ENCODE results near the gene SH3RF3. TPM values are rescaled to one million over a fixed set of nuclear protein-coding genes. Genes with fewer than 3 reads are reported as not detected.

The SH3RF3 gene
- total and polyA plus RNA-seq, 9 of the 15 experiments (the other 6 are each of a cell fraction or from before 2014, with no cell fraction given): 0.02 TPM; not detected in 8

- FAIRE-seq: no peak
- no peak overlapping the region for H3K9ac ChIP-seq (ENCODE audit: insufficient read depth in 1 of 2, low read depth in 2 of 2, low read length in 2 of 2)
- in situ Hi-C loops (cut with MboI): no loop called here
- no peak overlapping the region for H3K4me3 ChIP-seq
- 0% methylated on average over 6 of the region's 6 CpGs for WGBS (ENCODE audit: insufficient coverage, low coverage, missing lambda C conversion rate)
- POLR2A ChIA-PET: no interaction called here
- H3K9me1 ChIP-seq (ENCODE audit: control insufficient read depth, insufficient read depth, low read length): no peaks in the 10 kb centered on the region
- no peak overlapping the region for H3K27ac ChIP-seq (ENCODE audit: extremely low read depth, low read depth, low read length)
- intact Hi-C loops (cut with micrococcal nuclease): no loop called here
- H3K79me2 ChIP-seq (ENCODE audit: control insufficient read depth, insufficient read depth, low read length): no peaks in the 10 kb centered on the region
- no peaks in the 10 kb centered on the region for H4K20me1 ChIP-seq (replicated peaks; ENCODE audit: control insufficient read depth, insufficient read depth, low read length)
- no peak for DNase-seq (ENCODE audit: extremely low read depth in 1 of 4, low spot score in 3 of 4)
- H3K9me3 ChIP-seq (replicated peaks; ENCODE audit: control insufficient read depth, insufficient read depth, low read depth, low read length): no peaks in the 10 kb centered on the region; the same call in 1 of the 2 replicates
- BruUV-seq (replicated peaks): no TSS peak
- H2AFZ ChIP-seq (ENCODE audit: low read depth, low read length): no peak overlapping the region
- no peak overlapping the region for H3K4me2 ChIP-seq (ENCODE audit: insufficient read depth, low read length)
- H3K36me3 ChIP-seq (ENCODE audit: control insufficient read depth, insufficient read depth, low read length): no peaks in the 10 kb centered on the region
- peaks cover 3 to 30% of the 10 kb centered on the region in 2 experiments; a peak in 2 of 5 replicates for H3K27me3 ChIP-seq (ENCODE audit: control insufficient read depth in 2 of 2, insufficient read depth in 2 of 2, low read length in 2 of 2)
- no peaks in the 10 kb centered on the region for H3K4me1 ChIP-seq (replicated peaks in 1 of 2; ENCODE audit: control insufficient read depth in 2 of 2, insufficient read depth in 2 of 2, low read length in 2 of 2)
- CTCF ChIA-PET (ENCODE audit: low intra/inter-chr PET ratio): no interaction called here
- TF ChIP-seq RBM14 (IDR thresholded peaks at IDR 0.05; ENCODE audit: borderline replicate concordance, insufficient read depth, low read depth, low read length): no peak
- TF ChIP-seq ZBTB40 (IDR thresholded peaks at IDR 0.05): no peak
- no peak for TF ChIP-seq ZBTB40 (CRISPR knock-in tag; IDR thresholded peaks at IDR 0.05)
- ATAC-seq: no peak
Observed at GRCh38 chr2:109447776-109448175, 318.8 kb downstream of the SH3RF3 start.
